NCI-H2081 treated with DMSO at 0.1 percent for 48 hours (cell line): ENCODE results near the gene RTBDN.

Source experiments
- DNase-seq: peaks from one replicate; lab custom pipeline; 2025; lab: John Stamatoyannopoulos, UW

RTBDN gene

GRCh38 chr19:12779162-12779993 is 55.0 kb downstream of the RTBDN start:
- no peak for DNase-seq

GRCh38 chr19:12778905-12779161 is 55.5 kb downstream of the RTBDN start:
- no peak for DNase-seq

GRCh38 chr19:12778017-12778904 is 56.1 kb downstream of the RTBDN start:
- peak; percentile 71 for DNase-seq

GRCh38 chr19:12777217-12778016 is 57.0 kb downstream of the RTBDN start:
- peak; percentile 33 for DNase-seq
